Tibial nerve (tissue), 4 donors: Measurements from ENCODE around the gene PHKB. TPM values are rescaled to one million over a fixed set of nuclear protein-coding genes. Genes with fewer than 3 reads are reported as not detected.
A peak's percentile ranks its signal among the peaks of the same experiment; 100 is the strongest.

Experiments used
- DNase-seq, 2 donors: peaks; one replicate each; pipeline ENCODE4 v3.0.0-alpha.2; 2019; ENCODE audit warnings: low spot score in 2 of 2
- H3K27ac ChIP-seq, 4 donors: fragments of 200-600 bp; sonication (generic) in 3 of 4; one replicate each; pipeline ENCODE4 v1.5.1; 2017 to 2019; ENCODE audit warnings: mild to moderate bottlenecking in 1 of 4
- H3K27me3 ChIP-seq, 2 donors: fragments of 200-600 bp; sonication (generic) in 1 of 2; one replicate each; pipeline versions ENCODE4 v1.5.1 to v1.6.0; 2017 to 2019
- H3K36me3 ChIP-seq, 3 donors: fragments of 200-600 bp; sonication (generic); one replicate each; pipeline ENCODE4 v1.5.1; 2018 to 2019
- H3K4me1 ChIP-seq, 4 donors: fragments of 200-600 bp; sonication (generic) in 3 of 4; one replicate each; pipeline ENCODE4 v1.5.1; 2017 to 2019
- H3K4me3 ChIP-seq, 4 donors: fragments of 200-600 bp; sonication (generic) in 3 of 4; one replicate each; pipeline ENCODE4 v1.5.1; 2017 to 2019; ENCODE audit warnings: mild to moderate bottlenecking in 1 of 4, moderate library complexity in 1 of 4
- H3K9me3 ChIP-seq, 4 donors: fragments of 200-600 bp; sonication (generic) in 3 of 4; one replicate each; pipeline ENCODE4 v1.5.1; 2017 to 2019
- CTCF ChIP-seq, 5 experiments: fragments of 200-600 bp in 3 of 5; fragments of 450-650 bp in 2 of 5; sonication (generic) in 3 of 5; IDR thresholded peaks; one replicate each; pipeline ENCODE4 v1.5.1; 2016 to 2019; ENCODE audit warnings: antibody characterized with exemption in 5 of 5, mild to moderate bottlenecking in 3 of 5, moderate library complexity in 2 of 5
- EP300 ChIP-seq, 2 donors: sonication (generic); formaldehyde crosslinking; IDR thresholded peaks; one replicate each; pipeline ENCODE4 v1.6.1; 2017; ENCODE audit warnings: antibody characterized with exemption in 2 of 2, mild to moderate bottlenecking in 1 of 2
- POLR2A ChIP-seq, 2 donors: fragments of 450-650 bp; IDR thresholded peaks; one replicate each; pipeline ENCODE4 v1.6.1; 2017; ENCODE audit warnings: antibody characterized with exemption in 2 of 2, mild to moderate bottlenecking in 2 of 2, moderate library complexity in 2 of 2
- WGBS, 2 donors: methylation state at CpG; one replicate each; pipeline ENCODE4 v1.1.5; 2018; 5-methylcytosine and 5-hydroxymethylcytosine counted together
- total RNA-seq, 4 donors: library from RNA; depleted of rRNA; stranded (reverse); fragments of >200 nt; gene quantifications; one replicate each; pipeline ENCODE4 v1.1.0, GENCODE V29; 2016

PHKB gene
- 10 to 100 TPM; 80.1 to 93.7 (median 82.4) TPM for total RNA-seq

DNA sequence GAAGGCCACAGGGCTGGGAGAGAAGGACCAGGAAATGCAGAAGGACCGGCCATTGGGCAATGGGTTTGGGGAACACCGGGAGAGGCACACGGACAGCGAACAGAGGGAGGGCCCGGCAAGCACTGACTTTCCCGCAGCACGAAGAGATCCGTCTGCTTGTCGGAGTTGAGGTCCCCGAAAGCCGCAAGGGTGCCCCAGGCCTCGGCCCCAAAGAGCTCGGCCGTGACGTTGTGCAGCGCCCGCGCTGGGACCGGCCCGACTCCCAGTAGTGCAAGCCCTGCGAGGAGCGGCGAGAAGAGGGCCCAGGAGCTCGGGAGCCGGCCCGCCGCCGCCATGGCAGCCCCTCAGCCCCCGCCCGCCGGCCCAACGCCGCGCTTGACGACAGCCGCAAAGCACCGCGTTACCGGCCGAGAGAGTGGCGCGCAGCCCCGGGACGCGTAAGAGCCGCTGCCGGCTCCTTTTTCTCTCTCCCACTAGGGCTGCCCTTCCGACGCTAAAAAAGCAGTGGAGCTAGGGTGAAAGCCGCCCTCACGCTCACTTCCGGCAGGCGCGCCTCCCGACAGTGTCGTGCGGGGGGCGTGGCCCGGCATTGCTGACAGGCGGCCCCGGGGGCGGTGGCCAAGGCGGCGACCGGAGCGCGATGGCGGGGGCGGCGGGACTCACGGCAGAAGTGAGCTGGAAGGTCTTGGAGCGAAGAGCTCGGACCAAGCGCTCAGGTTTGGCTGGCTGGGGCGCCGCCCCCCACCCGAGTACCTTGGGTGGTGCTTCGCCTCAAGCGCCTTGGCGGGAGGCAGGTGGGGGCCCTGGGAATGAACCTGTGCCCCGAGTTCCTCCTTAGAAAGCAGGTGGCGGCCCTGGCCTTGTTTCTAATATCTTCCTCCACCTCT, at the start of gene PHKB, which contains the start of gene ITFG1:
Gene PHKB (plus strand): TSS at position 621 of the 887 bp plus-strand sequence. CDS start 20 bp downstream, at position 641.
Gene ITFG1 (minus strand): TSS at position 353 of the 887 bp plus-strand sequence. CDS start 18 bp downstream, at position 335.
- 0 to 1% methylated on average over 66 to 74 of the region's 82 CpGs for WGBS, 2 donors
- Histone ChIP-seq H3K4me1 (peaks cover 0 to 70% (median 38%) of the 10 kb centered on the region in 4 donors), H3K4me3 (peak within 1 kb of the TSS; percentile 71 to 97 (median 86)), H3K9me3 (no peaks in the 10 kb centered on the region), H3K27me3 (no peaks in the 10 kb centered on the region), H3K36me3 (peaks cover 0 to 24% (median 0%) of the 10 kb centered on the region in 3 donors), H3K27ac (peak within 1 kb of the TSS; percentile 93 to 97 (median 96))
- TF ChIP-seq EP300 (IDR thresholded peaks at IDR 0.05), result peak; percentile 59 to 79
- peak in 4 of 5 experiments; percentile 8 to 61 (median 18) for TF ChIP-seq CTCF (IDR thresholded peaks at IDR 0.05)
- peak in 1 of 2 donors; percentile 54 for TF ChIP-seq POLR2A (IDR thresholded peaks at IDR 0.05)
- DNase-seq, result peak; percentile 85 to 87

- 26 to 29% methylated on average over 1 of the region's 1 CpG for WGBS, 2 donors
These were observed 48.1 kb upstream of the PHKB start for GRCh38 chr16:47413041-47413440.

DNA sequence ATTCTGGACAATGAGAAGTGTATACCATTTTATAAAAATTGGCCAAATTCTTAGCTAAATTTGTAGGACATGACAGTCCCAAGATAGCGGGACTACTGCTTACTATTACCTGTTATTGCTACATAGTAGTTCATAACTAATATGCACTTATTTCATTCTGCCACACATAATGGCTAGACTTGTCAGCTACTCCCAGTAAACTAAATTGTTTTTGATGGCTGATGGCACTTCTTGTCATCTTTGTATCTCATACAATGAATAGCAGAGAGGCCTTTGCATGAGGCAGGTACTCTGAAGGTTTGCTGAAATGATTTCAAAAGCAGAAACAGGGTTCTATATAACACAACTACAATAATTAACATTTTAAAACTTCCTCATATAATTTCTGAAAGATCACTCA, 44.3 kb upstream of the PHKB start:
- H3K27me3 ChIP-seq, result no peaks in the 10 kb centered on the region
- H3K4me3 ChIP-seq, result no peak overlapping the region
- WGBS, 2 donors, result 100% methylated on average over 1 of the region's 1 CpG
- no peak for DNase-seq
- peaks cover 0 to 4% (median 0%) of the 10 kb centered on the region in 3 donors for H3K36me3 ChIP-seq
- peaks cover 0 to 11% (median 0%) of the 10 kb centered on the region in 4 donors for H3K4me1 ChIP-seq
- no peak overlapping the region for H3K27ac ChIP-seq
- no peak for TF ChIP-seq EP300 (IDR thresholded peaks at IDR 0.05)
- no peak for TF ChIP-seq POLR2A (IDR thresholded peaks at IDR 0.05)
- no peak for TF ChIP-seq CTCF (IDR thresholded peaks at IDR 0.05)
- H3K9me3 ChIP-seq, result no peaks in the 10 kb centered on the region

More at GRCh38 chr16:47413041-47413440, 48.1 kb upstream of the PHKB start:
- TF ChIP-seq EP300 (IDR thresholded peaks at IDR 0.05) (no peak), CTCF (IDR thresholded peaks at IDR 0.05) (no peak), POLR2A (IDR thresholded peaks at IDR 0.05) (no peak)
- Histone ChIP-seq H3K9me3 (no peaks in the 10 kb centered on the region), H3K27me3 (no peaks in the 10 kb centered on the region), H3K4me1 (peaks cover 0 to 11% (median 0%) of the 10 kb centered on the region in 4 donors), H3K4me3 (no peak overlapping the region), H3K27ac (no peak overlapping the region), H3K36me3 (peaks cover 0 to 14% (median 0%) of the 10 kb centered on the region in 3 donors)
- no peak for DNase-seq

DNA sequence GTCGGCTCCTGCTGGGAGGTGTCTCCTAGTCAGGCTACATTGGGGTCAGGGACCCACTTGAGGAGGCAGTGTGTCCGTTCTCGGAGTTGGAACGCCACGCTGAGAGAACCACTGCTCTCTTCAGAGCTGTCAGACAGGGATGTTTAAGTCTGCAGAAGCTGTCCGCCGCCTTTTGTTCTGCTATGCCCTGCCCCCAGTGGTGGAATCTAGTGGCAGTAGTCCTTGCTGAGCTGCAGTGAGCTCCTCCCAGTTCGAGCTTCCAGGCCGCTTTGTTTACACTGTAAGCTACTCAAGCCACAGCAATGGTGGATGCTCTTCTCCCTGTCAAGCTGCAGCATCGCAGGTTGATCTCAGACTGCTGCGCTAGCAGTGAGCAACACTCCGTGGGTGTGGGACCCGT, 36.3 kb upstream of the PHKB start:
- TF ChIP-seq EP300 (IDR thresholded peaks at IDR 0.05) (no peak), CTCF (IDR thresholded peaks at IDR 0.05) (no peak), POLR2A (IDR thresholded peaks at IDR 0.05) (no peak)
- H3K9me3 ChIP-seq, result no peaks in the 10 kb centered on the region
- no peaks in the 10 kb centered on the region for H3K4me1 ChIP-seq
- no peak for DNase-seq
- H3K27me3 ChIP-seq, result no peaks in the 10 kb centered on the region
- peaks cover 2 to 51% (median 6%) of the 10 kb centered on the region in 3 donors for H3K36me3 ChIP-seq
- 87 to 94% methylated on average over 12 to 13 of the region's 13 CpGs for WGBS, 2 donors
- no peak overlapping the region for H3K4me3 ChIP-seq
- no peak overlapping the region for H3K27ac ChIP-seq

DNA sequence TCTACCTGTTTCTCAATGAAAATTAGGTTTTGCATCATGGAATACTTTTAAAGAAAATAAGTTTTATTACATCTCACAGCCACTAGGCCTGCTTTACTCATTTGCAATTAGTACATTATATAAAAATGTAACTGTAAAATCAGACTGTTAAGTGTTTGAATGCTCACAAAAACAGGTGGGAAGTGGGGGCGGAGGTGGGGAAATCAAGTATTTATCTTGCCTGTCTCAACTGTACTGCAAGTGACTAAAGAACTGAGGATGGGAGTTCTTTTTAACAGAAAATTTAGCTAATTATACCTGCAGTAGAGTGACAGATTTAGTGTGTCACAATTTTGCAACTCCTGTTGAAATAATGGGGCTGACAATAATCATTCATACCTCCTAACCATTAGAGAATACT, 34.3 kb upstream of the PHKB start:
- no peak for DNase-seq
- H3K4me3 ChIP-seq, result no peak overlapping the region
- WGBS, 2 donors, result 92 to 95% methylated on average over 1 of the region's 1 CpG
- H3K36me3 ChIP-seq, result peaks cover 2 to 51% (median 6%) of the 10 kb centered on the region in 3 donors
- TF ChIP-seq POLR2A (IDR thresholded peaks at IDR 0.05) (no peak), CTCF (IDR thresholded peaks at IDR 0.05) (no peak), EP300 (IDR thresholded peaks at IDR 0.05) (no peak)
- no peak overlapping the region for H3K27ac ChIP-seq
- H3K27me3 ChIP-seq, result no peaks in the 10 kb centered on the region
- H3K9me3 ChIP-seq, result no peaks in the 10 kb centered on the region
- H3K4me1 ChIP-seq, result no peaks in the 10 kb centered on the region
